ENCODE measurements around the gene METAP1. TPM values are rescaled to one million over a fixed set of nuclear protein-coding genes. Genes with fewer than 3 reads are reported as not detected.

METAP1 gene
- total RNA-seq (100 to 1,000 TPM in 1 of 2 donors, 10 to 100 TPM in 1; 80.5 to 117 TPM), polyA plus RNA-seq (ENCODE audit: insufficient read depth, low read depth, low replicate concordance) (107 TPM)
- long read RNA-seq, donor 1, transcript METAP1-201 (11 exons, 2,791 nt), result major isoform, 10 of 428 reads
- long read RNA-seq, donor 1, partial matches to known transcripts, result 338 of 428 reads
- long read RNA-seq, donor 1, other reads (novel, unspliced or antisense), result 80 of 428 reads
- long read RNA-seq, donor 2, transcript METAP1-201 (11 exons, 2,791 nt), result major isoform, 9 of 9 reads
- long read RNA-seq, donor 2, partial matches to known transcripts, result 0 of 9 reads
- long read RNA-seq, donor 2, other reads (novel, unspliced or antisense), result 0 of 9 reads

GRCh38 chr4:98995183-98996055 lies at the start of gene METAP1:
TSS of gene METAP1 (plus strand) at chr4:98995721. CDS start at chr4:98995754, 33 bp downstream.
- WGBS, 2 donors, result 0 to 1% methylated on average over 3 to 43 of the region's 94 CpGs
- DNase-seq, result peak; percentile 97
- Histone ChIP-seq H3K4me1 (peaks cover 5% of the 10 kb centered on the region), H3K36me3 (ENCODE audit: low read depth, missing control alignments) (no peaks in the 10 kb centered on the region), H3K27me3 (no peaks in the 10 kb centered on the region), H3K9me3 (no peaks in the 10 kb centered on the region), H3K4me3 (peak within 1 kb of the TSS; percentile 95 to 97), H3K27ac (peak within 1 kb of the TSS; percentile 87 to 94)
- TF ChIP-seq POLR2A (IDR thresholded peaks at IDR 0.05) (no peak), CTCF (IDR thresholded peaks at IDR 0.05) (peak; percentile 38 to 69 (median 51))
- intact Hi-C loops (cut with DNase I; ENCODE audit: low total_unique reads), result no loop called here

GRCh38 chr4:98946359-98946758 lies 49.2 kb upstream of the METAP1 start:
- no peak for TF ChIP-seq POLR2A (IDR thresholded peaks at IDR 0.05)
- TF ChIP-seq CTCF (IDR thresholded peaks at IDR 0.05), result no peak
- H3K27ac ChIP-seq, result no peak overlapping the region
- H3K27me3 ChIP-seq, result no peaks in the 10 kb centered on the region
- no peak overlapping the region for H3K4me3 ChIP-seq
- intact Hi-C loops (cut with DNase I; ENCODE audit: low total_unique reads), result no loop called here
- H3K4me1 ChIP-seq, result no peaks in the 10 kb centered on the region
- no peak for DNase-seq
- 83 to 96% methylated on average over 1 of the region's 1 CpG for WGBS, 2 donors
- H3K36me3 ChIP-seq (ENCODE audit: low read depth, missing control alignments), result no peaks in the 10 kb centered on the region
- no peaks in the 10 kb centered on the region for H3K9me3 ChIP-seq

DNA sequence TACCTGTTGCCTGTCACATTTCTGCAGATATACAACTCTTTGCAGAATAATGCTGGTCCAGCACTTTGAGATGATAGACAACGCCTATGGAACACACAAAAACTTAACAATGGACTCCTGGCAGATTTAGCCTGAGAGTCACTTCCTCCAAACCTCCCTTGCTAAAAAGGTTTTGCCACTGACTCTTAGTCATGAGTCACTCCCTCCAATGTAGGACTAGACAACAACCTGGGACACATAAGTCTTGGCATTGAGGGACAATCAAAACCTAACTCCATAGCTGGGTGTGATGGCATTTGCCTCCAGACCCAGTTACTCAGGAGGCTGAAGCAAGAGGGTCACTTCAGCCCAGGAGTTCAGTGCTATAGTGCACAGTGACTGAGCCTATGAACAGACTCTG lies 44.6 kb upstream of the METAP1 start:
- no peak overlapping the region for H3K4me3 ChIP-seq
- DNase-seq, result no peak
- H3K27ac ChIP-seq, result no peak overlapping the region
- no peaks in the 10 kb centered on the region for H3K4me1 ChIP-seq
- intact Hi-C loops (cut with DNase I; ENCODE audit: low total_unique reads), result no loop called here
- H3K9me3 ChIP-seq, result no peaks in the 10 kb centered on the region
- TF ChIP-seq CTCF (IDR thresholded peaks at IDR 0.05) (no peak), POLR2A (IDR thresholded peaks at IDR 0.05) (no peak)
- H3K27me3 ChIP-seq, result no peaks in the 10 kb centered on the region
- 88 to 97% methylated on average over 1 of the region's 1 CpG for WGBS, 2 donors
- no peaks in the 10 kb centered on the region for H3K36me3 ChIP-seq (ENCODE audit: low read depth, missing control alignments)

GRCh38 chr4:98951710-98952109 lies 43.8 kb upstream of the METAP1 start:
- Histone ChIP-seq H3K27ac (no peak overlapping the region), H3K27me3 (no peaks in the 10 kb centered on the region), H3K4me1 (no peaks in the 10 kb centered on the region), H3K4me3 (no peak overlapping the region), H3K9me3 (no peaks in the 10 kb centered on the region), H3K36me3 (ENCODE audit: low read depth, missing control alignments) (no peaks in the 10 kb centered on the region)
- intact Hi-C loops (cut with DNase I; ENCODE audit: low total_unique reads), result no loop called here
- TF ChIP-seq CTCF (IDR thresholded peaks at IDR 0.05) (no peak), POLR2A (IDR thresholded peaks at IDR 0.05) (no peak)
- DNase-seq, result no peak
- WGBS, 2 donors, result 89 to 92% methylated on average over 3 of the region's 3 CpGs
